ENCODE measurements around the gene DTYMK.

Gene DTYMK

DNA sequence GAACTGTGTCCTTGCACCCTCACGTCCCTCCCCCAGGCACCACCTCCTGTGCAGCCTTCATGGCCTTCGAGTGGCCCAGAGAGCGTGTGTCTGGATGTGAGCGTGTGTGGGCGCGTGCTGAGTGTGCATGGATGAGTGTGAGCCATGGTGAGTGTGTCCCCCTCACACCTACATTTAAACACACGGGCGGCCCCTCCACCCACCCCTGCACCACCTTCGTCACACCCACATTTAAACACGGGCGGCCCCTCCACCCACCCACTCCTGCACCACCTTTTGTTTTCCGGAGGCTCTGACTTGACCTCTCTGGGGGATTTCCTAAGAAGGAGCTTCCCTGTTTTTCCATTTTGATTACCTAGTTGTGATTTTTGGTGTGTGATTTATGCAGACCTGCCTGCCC lies 17.8 kb downstream of the DTYMK start:
- no peak overlapping the region for H2BK5ac ChIP-seq (ENCODE audit: low read depth, low read length, poor library complexity, severe bottlenecking)
- peaks cover 40% of the 10 kb centered on the region for H3K79me1 ChIP-seq (replicated peaks; ENCODE audit: low read length, poor library complexity, severe bottlenecking)
- H3K9me3 ChIP-seq (ENCODE audit: control insufficient read depth, low read length) = no peaks in the 10 kb centered on the region
- no CpG with 5 or more reads among the region's 12 CpGs for WGBS
- no peak overlapping the region for H3K14ac ChIP-seq (ENCODE audit: low read length in 2 of 2)
- no peak overlapping the region for H3K27ac ChIP-seq (ENCODE audit: low read length, poor library complexity, severe bottlenecking)
- H3K23ac ChIP-seq (ENCODE audit: low read length in 2 of 2) = no peak overlapping the region
- H4K91ac ChIP-seq (ENCODE audit: low read length) = peak overlapping the region; percentile 29
- H3K4me3 ChIP-seq (ENCODE audit: insufficient read depth in 1 of 2, low read depth in 1 of 2, low read length in 2 of 2) = no peak overlapping the region
- no peak overlapping the region for H3K4me2 ChIP-seq (ENCODE audit: low read length, poor library complexity, severe bottlenecking)
- H3K27me3 ChIP-seq (ENCODE audit: control insufficient read depth in 1 of 2, insufficient read depth in 1 of 2, low read length in 2 of 2) = no peaks in the 10 kb centered on the region
- H3K36me3 ChIP-seq (ENCODE audit: control insufficient read depth in 1 of 2, insufficient read depth in 2 of 2, low read depth in 1 of 2, low read length in 2 of 2) = peaks cover 66 to 67% of the 10 kb centered on the region in 2 experiments
- H2BK120ac ChIP-seq (ENCODE audit: low read depth, low read length) = no peak overlapping the region
- H2AK5ac ChIP-seq (ENCODE audit: low read length, severe bottlenecking) = no peak overlapping the region
- DNase-seq = no peak
- H2AFZ ChIP-seq (ENCODE audit: low read depth, low read length) = no peak overlapping the region
- no peak overlapping the region for H2BK12ac ChIP-seq (ENCODE audit: low read length in 2 of 2)
- H3K9ac ChIP-seq (ENCODE audit: low read length) = no peak overlapping the region
- H4K8ac ChIP-seq (ENCODE audit: low read length) = no peak overlapping the region
- peaks cover 27% of the 10 kb centered on the region for H3K4me1 ChIP-seq (ENCODE audit: control insufficient read depth, insufficient read depth, low read depth, low read length)
- no peak overlapping the region for H2BK15ac ChIP-seq (ENCODE audit: low read depth, poor library complexity, severe bottlenecking)
- H3K4ac ChIP-seq (ENCODE audit: low read depth in 1 of 2, low read length in 2 of 2) = no peak overlapping the region
- H3K18ac ChIP-seq (ENCODE audit: low read depth in 1 of 2, low read length in 2 of 2) = no peak overlapping the region

DNA sequence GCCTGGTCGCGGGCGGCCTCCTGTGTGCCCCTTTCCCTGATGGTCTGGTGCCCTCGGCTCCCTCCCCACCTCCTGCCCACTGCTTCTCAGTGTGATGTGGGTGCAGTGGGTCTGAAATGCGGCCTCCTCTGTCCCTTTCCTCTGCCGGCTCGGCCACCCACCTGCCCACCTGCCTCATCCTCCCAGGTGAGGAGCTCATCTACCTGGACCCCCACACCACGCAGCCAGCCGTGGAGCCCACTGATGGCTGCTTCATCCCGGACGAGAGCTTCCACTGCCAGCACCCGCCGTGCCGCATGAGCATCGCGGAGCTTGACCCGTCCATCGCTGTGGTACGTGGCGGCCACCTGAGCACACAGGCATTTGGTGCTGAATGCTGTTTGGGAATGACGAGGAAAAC lies 18.3 kb downstream of the DTYMK start:
- WGBS = 96% methylated on average over 17 of the region's 21 CpGs
- H2BK15ac ChIP-seq (ENCODE audit: low read depth, poor library complexity, severe bottlenecking) = no peak overlapping the region
- H4K8ac ChIP-seq (ENCODE audit: low read length) = no peak overlapping the region
- no peak overlapping the region for H2BK120ac ChIP-seq (ENCODE audit: low read depth, low read length)
- peaks cover 63 to 64% of the 10 kb centered on the region in 2 experiments for H3K36me3 ChIP-seq (ENCODE audit: control insufficient read depth in 1 of 2, insufficient read depth in 2 of 2, low read depth in 1 of 2, low read length in 2 of 2)
- H3K4me3 ChIP-seq (ENCODE audit: insufficient read depth in 1 of 2, low read depth in 1 of 2, low read length in 2 of 2) = no peak overlapping the region
- H3K27me3 ChIP-seq (ENCODE audit: control insufficient read depth in 1 of 2, insufficient read depth in 1 of 2, low read length in 2 of 2) = no peaks in the 10 kb centered on the region
- H2AK5ac ChIP-seq (ENCODE audit: low read length, severe bottlenecking) = no peak overlapping the region
- no peak overlapping the region for H3K18ac ChIP-seq (ENCODE audit: low read depth in 1 of 2, low read length in 2 of 2)
- H3K4me1 ChIP-seq (ENCODE audit: control insufficient read depth, insufficient read depth, low read depth, low read length) = peaks cover 24% of the 10 kb centered on the region
- no peak overlapping the region for H2BK12ac ChIP-seq (ENCODE audit: low read length in 2 of 2)
- H3K23ac ChIP-seq (ENCODE audit: low read length in 2 of 2) = no peak overlapping the region
- H3K4me2 ChIP-seq (ENCODE audit: low read length, poor library complexity, severe bottlenecking) = no peak overlapping the region
- peaks cover 38% of the 10 kb centered on the region for H3K79me1 ChIP-seq (replicated peaks; ENCODE audit: low read length, poor library complexity, severe bottlenecking)
- peak overlapping the region; percentile 21 for H4K91ac ChIP-seq (ENCODE audit: low read length)
- H3K9me3 ChIP-seq (ENCODE audit: control insufficient read depth, low read length) = no peaks in the 10 kb centered on the region
- no peak overlapping the region for H3K27ac ChIP-seq (ENCODE audit: low read length, poor library complexity, severe bottlenecking)
- no peak overlapping the region for H3K14ac ChIP-seq (ENCODE audit: low read length in 2 of 2)
- no peak overlapping the region for H2AFZ ChIP-seq (ENCODE audit: low read depth, low read length)
- no peak overlapping the region for H2BK5ac ChIP-seq (ENCODE audit: low read depth, low read length, poor library complexity, severe bottlenecking)
- no peak overlapping the region for H3K9ac ChIP-seq (ENCODE audit: low read length)
- no peak for DNase-seq
- H3K4ac ChIP-seq (ENCODE audit: low read depth in 1 of 2, low read length in 2 of 2) = no peak overlapping the region

DNA sequence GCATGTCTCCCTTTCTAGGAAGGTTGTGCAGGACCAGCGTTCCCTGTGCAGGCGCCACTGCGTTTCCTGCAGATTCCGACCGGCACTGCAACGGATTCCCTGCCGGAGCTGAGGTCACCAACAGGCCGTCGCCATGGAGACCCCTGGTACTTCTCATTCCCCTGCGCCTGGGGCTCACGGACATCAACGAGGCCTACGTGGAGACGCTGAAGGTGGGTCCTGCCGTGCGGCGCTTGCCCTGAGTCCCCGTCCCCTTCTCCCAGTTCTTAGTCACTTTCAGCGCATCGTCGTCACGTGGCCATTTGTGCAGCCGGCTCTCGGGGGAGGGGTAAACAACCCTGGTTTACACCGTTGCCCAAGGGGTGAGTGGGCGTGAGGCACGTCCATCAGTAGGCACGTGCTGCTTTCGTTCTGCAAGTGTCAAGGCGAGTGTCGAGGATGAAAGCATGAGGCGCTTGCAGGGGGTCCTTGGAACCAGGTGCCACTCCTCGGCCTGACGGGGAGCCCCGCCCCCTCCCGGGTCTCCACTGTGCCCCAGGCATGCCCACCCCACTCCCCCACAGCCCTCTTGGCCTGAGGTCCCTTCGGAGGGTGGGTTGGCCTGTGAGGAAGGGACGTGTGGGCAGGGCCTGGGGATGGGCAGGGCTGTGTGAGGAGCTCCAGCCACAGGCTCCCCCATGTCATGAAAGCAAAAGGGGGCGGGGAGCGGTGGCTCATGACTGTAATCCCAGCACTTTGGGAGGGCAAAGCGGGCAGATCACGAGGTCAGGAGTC lies 19.8 kb downstream of the DTYMK start:
- no peak overlapping the region for H3K4ac ChIP-seq (ENCODE audit: low read depth in 1 of 2, low read length in 2 of 2)
- no peak overlapping the region for H2AK5ac ChIP-seq (ENCODE audit: low read length, severe bottlenecking)
- peaks cover 23% of the 10 kb centered on the region for H3K4me1 ChIP-seq (ENCODE audit: control insufficient read depth, insufficient read depth, low read depth, low read length)
- peak overlapping the region; percentile 28 for H4K91ac ChIP-seq (ENCODE audit: low read length)
- H3K23ac ChIP-seq (ENCODE audit: low read length in 2 of 2) = no peak overlapping the region
- no peak overlapping the region for H4K8ac ChIP-seq (ENCODE audit: low read length)
- H3K36me3 ChIP-seq (ENCODE audit: control insufficient read depth in 1 of 2, insufficient read depth in 2 of 2, low read depth in 1 of 2, low read length in 2 of 2) = peaks cover 48 to 55% of the 10 kb centered on the region in 2 experiments
- H2AFZ ChIP-seq (ENCODE audit: low read depth, low read length) = no peak overlapping the region
- peaks cover 32% of the 10 kb centered on the region for H3K79me1 ChIP-seq (replicated peaks; ENCODE audit: low read length, poor library complexity, severe bottlenecking)
- H2BK120ac ChIP-seq (ENCODE audit: low read depth, low read length) = no peak overlapping the region
- H3K4me2 ChIP-seq (ENCODE audit: low read length, poor library complexity, severe bottlenecking) = no peak overlapping the region
- DNase-seq = peak; percentile 47
- no peak overlapping the region for H3K9ac ChIP-seq (ENCODE audit: low read length)
- no peak overlapping the region for H2BK12ac ChIP-seq (ENCODE audit: low read length in 2 of 2)
- no peak overlapping the region for H3K27ac ChIP-seq (ENCODE audit: low read length, poor library complexity, severe bottlenecking)
- no peak overlapping the region for H2BK5ac ChIP-seq (ENCODE audit: low read depth, low read length, poor library complexity, severe bottlenecking)
- no peak overlapping the region for H3K4me3 ChIP-seq (ENCODE audit: insufficient read depth in 1 of 2, low read depth in 1 of 2, low read length in 2 of 2)
- WGBS = 79% methylated on average over 37 of the region's 42 CpGs
- no peak overlapping the region for H3K18ac ChIP-seq (ENCODE audit: low read depth in 1 of 2, low read length in 2 of 2)
- H2BK15ac ChIP-seq (ENCODE audit: low read depth, poor library complexity, severe bottlenecking) = no peak overlapping the region
- no peaks in the 10 kb centered on the region for H3K27me3 ChIP-seq (ENCODE audit: control insufficient read depth in 1 of 2, insufficient read depth in 1 of 2, low read length in 2 of 2)
- H3K14ac ChIP-seq (ENCODE audit: low read length in 2 of 2) = no peak overlapping the region
- H3K9me3 ChIP-seq (ENCODE audit: control insufficient read depth, low read length) = no peaks in the 10 kb centered on the region

DNA sequence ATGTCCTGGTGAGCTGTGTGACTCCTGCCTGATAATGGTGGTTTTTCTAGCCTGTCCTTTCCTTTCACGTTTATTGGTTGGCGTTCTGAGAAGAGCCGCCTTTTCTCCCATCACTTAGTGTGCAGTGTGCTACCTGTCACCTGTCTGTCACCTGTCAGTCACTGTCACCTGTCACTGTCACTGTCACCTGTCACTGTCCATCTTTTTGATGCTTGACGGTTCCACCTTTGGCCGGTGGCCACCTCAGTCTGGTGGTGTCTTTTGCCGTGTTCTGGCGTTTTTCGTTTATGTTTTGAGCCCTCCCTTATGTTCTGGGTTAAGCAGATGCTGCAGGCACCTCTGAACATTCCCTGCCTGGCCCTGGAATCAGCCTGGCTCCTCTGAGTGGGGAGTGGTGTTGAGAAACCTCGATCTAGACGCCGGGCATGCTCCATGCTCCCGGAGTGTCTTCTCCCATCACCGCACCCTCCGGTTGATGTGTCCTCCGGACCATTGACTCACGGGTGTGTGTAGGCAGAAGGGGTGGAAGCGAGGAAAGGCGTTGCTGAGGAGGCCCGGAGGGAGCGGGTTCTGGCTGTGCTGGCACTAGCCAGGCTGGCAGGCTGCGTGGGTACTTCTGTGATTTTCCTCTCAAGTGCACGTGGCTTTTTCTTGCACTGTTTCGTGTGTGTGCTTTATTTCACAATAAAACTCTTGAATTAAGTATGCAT lies 20.7 kb downstream of the DTYMK start:
- no peak overlapping the region for H3K4ac ChIP-seq (ENCODE audit: low read depth in 1 of 2, low read length in 2 of 2)
- no peak overlapping the region for H3K27ac ChIP-seq (ENCODE audit: low read length, poor library complexity, severe bottlenecking)
- peaks cover 23% of the 10 kb centered on the region for H3K4me1 ChIP-seq (ENCODE audit: control insufficient read depth, insufficient read depth, low read depth, low read length)
- H2BK120ac ChIP-seq (ENCODE audit: low read depth, low read length) = no peak overlapping the region
- no peak overlapping the region for H4K8ac ChIP-seq (ENCODE audit: low read length)
- DNase-seq = no peak
- H3K14ac ChIP-seq (ENCODE audit: low read length in 2 of 2) = no peak overlapping the region
- peak overlapping the region; percentile 34 for H3K9ac ChIP-seq (ENCODE audit: low read length)
- H3K23ac ChIP-seq (ENCODE audit: low read length in 2 of 2) = no peak overlapping the region
- no peak overlapping the region for H2BK15ac ChIP-seq (ENCODE audit: low read depth, poor library complexity, severe bottlenecking)
- H3K27me3 ChIP-seq (ENCODE audit: control insufficient read depth in 1 of 2, insufficient read depth in 1 of 2, low read length in 2 of 2) = no peaks in the 10 kb centered on the region
- no peak overlapping the region for H3K4me3 ChIP-seq (ENCODE audit: insufficient read depth in 1 of 2, low read depth in 1 of 2, low read length in 2 of 2)
- no peaks in the 10 kb centered on the region for H3K9me3 ChIP-seq (ENCODE audit: control insufficient read depth, low read length)
- H2AFZ ChIP-seq (ENCODE audit: low read depth, low read length) = no peak overlapping the region
- H2BK5ac ChIP-seq (ENCODE audit: low read depth, low read length, poor library complexity, severe bottlenecking) = no peak overlapping the region
- H3K4me2 ChIP-seq (ENCODE audit: low read length, poor library complexity, severe bottlenecking) = no peak overlapping the region
- H3K36me3 ChIP-seq (ENCODE audit: control insufficient read depth in 1 of 2, insufficient read depth in 2 of 2, low read depth in 1 of 2, low read length in 2 of 2) = peaks cover 48 to 55% of the 10 kb centered on the region in 2 experiments
- H2AK5ac ChIP-seq (ENCODE audit: low read length, severe bottlenecking) = no peak overlapping the region
- no peak overlapping the region for H3K18ac ChIP-seq (ENCODE audit: low read depth in 1 of 2, low read length in 2 of 2)
- peaks cover 35% of the 10 kb centered on the region for H3K79me1 ChIP-seq (replicated peaks; ENCODE audit: low read length, poor library complexity, severe bottlenecking)
- H4K91ac ChIP-seq (ENCODE audit: low read length) = no peak overlapping the region
- WGBS = 94% methylated on average over 20 of the region's 23 CpGs
- H2BK12ac ChIP-seq (ENCODE audit: low read length in 2 of 2) = peak overlapping the region in 1 of 2 experiments; percentile 15

Measured in mesenchymal stem cell (in vitro differentiated cells and primary cell).